Smooth muscle cell (in vitro differentiated cells): ENCODE data around the gene SERPINE2. TPM values are rescaled to one million over a fixed set of nuclear protein-coding genes. Genes with fewer than 3 reads are reported as not detected.

Experiments used
- DNase-seq: peaks from one replicate; lab custom pipeline; 2025; ENCODE audit not compliant: unreplicated experiment; lab: John Stamatoyannopoulos, UW
- H2AFZ ChIP-seq: fragments of 200-600 bp; sonication (generic); 2 replicates; pipeline ENCODE4 v1.6.0; 2016; ENCODE audit warnings: antibody characterized with exemption, low read depth, mild to moderate bottlenecking
- H3F3A ChIP-seq: fragments of 200-600 bp; sonication (generic); 2 replicates; pipeline ENCODE4 v1.6.0; 2017; ENCODE audit warnings: antibody characterized with exemption, low read depth
- H3K27ac ChIP-seq: fragments of 200-600 bp; sonication (generic); 2 replicates; pipeline ENCODE4 v1.5.1; 2016; ENCODE audit warnings: low read depth, mild to moderate bottlenecking
- H3K27me3 ChIP-seq: fragments of 200-600 bp; sonication (generic); 2 replicates; pipeline ENCODE4 v1.6.1; 2016; ENCODE audit warnings: low read depth, mild to moderate bottlenecking
- H3K36me3 ChIP-seq: fragments of 200-600 bp; sonication (generic); 2 replicates; pipeline ENCODE4 v1.5.1; 2016; ENCODE audit warnings: low read depth
- H3K4me1 ChIP-seq: fragments of 200-600 bp; sonication (generic); 2 replicates; pipeline ENCODE4 v1.5.1; 2016; ENCODE audit warnings: low read depth
- H3K4me2 ChIP-seq: fragments of 200-600 bp; sonication (generic); 2 replicates; pipeline ENCODE4 v1.6.0; 2016; ENCODE audit warnings: mild to moderate bottlenecking
- H3K4me3 ChIP-seq: fragments of 200-600 bp; sonication (generic); 2 replicates; pipeline ENCODE4 v1.5.1; 2016; ENCODE audit warnings: mild to moderate bottlenecking
- H3K79me2 ChIP-seq: fragments of 200-600 bp; sonication (generic); 2 replicates; pipeline ENCODE4 v1.6.0; 2016; ENCODE audit warnings: low read depth, mild to moderate bottlenecking
- H3K9ac ChIP-seq: fragments of 200-600 bp; sonication (generic); 2 replicates; pipeline ENCODE4 v1.6.0; 2016; ENCODE audit warnings: low read depth
- H3K9me3 ChIP-seq: fragments of 200-600 bp; sonication (generic); replicated peaks from 2 replicates; pipeline ENCODE4 v1.5.1; 2016; ENCODE audit warnings: low read depth
- H4K20me1 ChIP-seq: fragments of 200-600 bp; sonication (generic); 2 replicates; pipeline ENCODE4 v1.6.0; 2016; ENCODE audit warnings: low read depth
- WGBS: methylation state at CpG from one replicate; pipeline ENCODE4 v1.1.7; 2016; ENCODE audit warnings: low lambda C conversion rate; 5-methylcytosine and 5-hydroxymethylcytosine counted together
- polyA plus RNA-seq: library from polyadenylated mRNA; unstranded; fragments of >200 nt; fragmentation: Nextera tagmentation; extraction: Ambion mirVana; gene quantifications from 2 replicates; pipeline ENCODE4 v1.2.1, GENCODE V29; 2016
- total RNA-seq: library from RNA; depleted of rRNA; stranded (reverse); fragments of >200 nt; gene quantifications from 2 replicates; pipeline ENCODE4 v1.2.3, GENCODE V29; 2014
- TF ChIP-seq, protein P1 (sequence below): fragments of 200-600 bp; sonication (generic); IDR thresholded peaks from 2 replicates; pipeline ENCODE4 v1.5.1; 2017; ENCODE audit warnings: borderline replicate concordance, mild to moderate bottlenecking, antibody characterized with exemption; ENCODE audit not compliant: insufficient read depth, poor library complexity, severe bottlenecking

The SERPINE2 gene
- total and polyA plus RNA-seq, 2 experiments from 2014 or later = 2,183 to 3,094 TPM

DNA sequence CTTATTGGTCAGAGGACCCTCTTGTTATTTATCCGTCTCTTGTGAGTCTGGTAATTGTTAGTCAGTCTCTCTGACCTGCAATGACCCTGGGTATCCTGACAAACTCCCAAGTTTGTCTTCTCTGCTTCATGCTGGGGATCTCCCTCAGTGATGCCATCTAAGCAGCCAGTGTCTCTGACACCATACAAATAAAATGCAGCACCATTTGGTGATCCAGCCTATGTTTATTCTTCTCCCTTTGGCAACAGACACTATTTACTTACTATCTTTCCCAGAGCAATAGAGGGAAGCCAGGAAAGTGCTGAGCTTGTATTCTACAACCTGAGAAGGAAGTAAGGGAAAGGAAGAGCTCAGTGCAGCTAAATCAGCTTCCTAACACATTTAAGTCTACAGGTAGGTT lies 15.9 kb downstream of the SERPINE2 start:
- DNase-seq = no peak
- Histone ChIP-seq H3K27me3 (no peaks in the 10 kb centered on the region), H3K4me3 (no peak overlapping the region), H3K27ac (peak overlapping the region; percentile 77), H3F3A (peaks cover 27% of the 10 kb centered on the region), H3K36me3 (no peaks in the 10 kb centered on the region), H4K20me1 (peaks cover 96% of the 10 kb centered on the region), H3K4me1 (peaks cover 14% of the 10 kb centered on the region), H3K9ac (peak overlapping the region; percentile 43), H3K79me2 (peaks cover 94% of the 10 kb centered on the region), H3K4me2 (no peak overlapping the region), H3K9me3 (no peaks in the 10 kb centered on the region), H2AFZ (no peak overlapping the region)
- TF ChIP-seq, protein P1, sequence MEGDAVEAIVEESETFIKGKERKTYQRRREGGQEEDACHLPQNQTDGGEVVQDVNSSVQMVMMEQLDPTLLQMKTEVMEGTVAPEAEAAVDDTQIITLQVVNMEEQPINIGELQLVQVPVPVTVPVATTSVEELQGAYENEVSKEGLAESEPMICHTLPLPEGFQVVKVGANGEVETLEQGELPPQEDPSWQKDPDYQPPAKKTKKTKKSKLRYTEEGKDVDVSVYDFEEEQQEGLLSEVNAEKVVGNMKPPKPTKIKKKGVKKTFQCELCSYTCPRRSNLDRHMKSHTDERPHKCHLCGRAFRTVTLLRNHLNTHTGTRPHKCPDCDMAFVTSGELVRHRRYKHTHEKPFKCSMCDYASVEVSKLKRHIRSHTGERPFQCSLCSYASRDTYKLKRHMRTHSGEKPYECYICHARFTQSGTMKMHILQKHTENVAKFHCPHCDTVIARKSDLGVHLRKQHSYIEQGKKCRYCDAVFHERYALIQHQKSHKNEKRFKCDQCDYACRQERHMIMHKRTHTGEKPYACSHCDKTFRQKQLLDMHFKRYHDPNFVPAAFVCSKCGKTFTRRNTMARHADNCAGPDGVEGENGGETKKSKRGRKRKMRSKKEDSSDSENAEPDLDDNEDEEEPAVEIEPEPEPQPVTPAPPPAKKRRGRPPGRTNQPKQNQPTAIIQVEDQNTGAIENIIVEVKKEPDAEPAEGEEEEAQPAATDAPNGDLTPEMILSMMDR = no peak
- WGBS = 67% methylated on average over 1 of the region's 1 CpG

DNA sequence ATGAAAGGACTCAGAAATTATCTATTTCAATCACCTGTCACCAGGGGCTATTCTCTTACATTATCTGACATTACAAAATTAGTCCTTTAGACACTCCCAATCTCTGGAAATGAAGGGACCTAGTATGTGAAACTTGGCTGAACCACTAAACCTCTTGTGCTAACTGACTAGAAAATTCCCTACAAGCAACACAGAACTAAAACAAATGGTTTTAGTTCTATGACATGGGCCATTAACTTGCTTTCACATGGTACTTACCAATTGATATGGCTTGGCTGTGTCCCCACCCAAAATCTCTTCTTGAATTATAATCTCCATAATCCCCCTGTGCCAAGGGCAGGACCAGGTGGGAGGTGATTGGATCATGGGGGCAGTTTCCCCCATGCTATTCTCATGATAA lies 16.6 kb downstream of the SERPINE2 start:
- TF ChIP-seq, protein P1 = no peak
- peaks cover 94% of the 10 kb centered on the region for H3K79me2 ChIP-seq
- no peak for DNase-seq
- H3K9me3 ChIP-seq = no peaks in the 10 kb centered on the region
- peaks cover 27% of the 10 kb centered on the region for H3F3A ChIP-seq
- no peak overlapping the region for H3K4me3 ChIP-seq
- H2AFZ ChIP-seq = no peak overlapping the region
- H3K27ac ChIP-seq = peak overlapping the region; percentile 77
- H3K27me3 ChIP-seq = no peaks in the 10 kb centered on the region
- no peak overlapping the region for H3K9ac ChIP-seq
- no peaks in the 10 kb centered on the region for H3K36me3 ChIP-seq
- no peak overlapping the region for H3K4me2 ChIP-seq
- H3K4me1 ChIP-seq = peaks cover 14% of the 10 kb centered on the region
- H4K20me1 ChIP-seq = peaks cover 96% of the 10 kb centered on the region

DNA sequence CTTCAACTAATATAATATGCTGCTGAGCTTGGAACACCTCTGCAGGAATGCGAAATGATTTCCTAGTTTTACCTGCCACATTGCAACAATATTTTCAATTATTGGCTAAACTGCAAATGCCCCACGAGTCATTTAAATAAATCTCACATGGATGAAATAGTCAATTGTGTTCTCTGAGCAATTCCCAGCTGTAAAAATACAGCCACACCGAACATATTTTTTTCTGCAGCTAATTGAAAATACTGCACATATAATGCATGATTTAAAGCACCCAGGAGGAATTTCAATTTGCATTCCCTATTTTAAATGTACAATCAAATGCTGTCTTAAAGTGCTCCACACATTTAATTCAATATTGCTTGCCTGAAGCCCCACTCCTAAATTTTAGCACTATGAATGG lies 18.6 kb downstream of the SERPINE2 start:
- TF ChIP-seq, protein P1 = no peak
- no peaks in the 10 kb centered on the region for H3K36me3 ChIP-seq
- H3K79me2 ChIP-seq = peaks cover 94% of the 10 kb centered on the region
- H3K9me3 ChIP-seq = no peaks in the 10 kb centered on the region
- H2AFZ ChIP-seq = no peak overlapping the region
- H3K4me3 ChIP-seq = no peak overlapping the region
- H3K4me1 ChIP-seq = peaks cover 4% of the 10 kb centered on the region
- no peaks in the 10 kb centered on the region for H3K27me3 ChIP-seq
- H3K9ac ChIP-seq = no peak overlapping the region
- DNase-seq = no peak
- H3F3A ChIP-seq = peaks cover 16% of the 10 kb centered on the region
- H3K4me2 ChIP-seq = no peak overlapping the region
- peak overlapping the region; percentile 34 for H3K27ac ChIP-seq
- H4K20me1 ChIP-seq = peaks cover 96% of the 10 kb centered on the region
- WGBS = 95% methylated on average over 3 of the region's 3 CpGs

DNA sequence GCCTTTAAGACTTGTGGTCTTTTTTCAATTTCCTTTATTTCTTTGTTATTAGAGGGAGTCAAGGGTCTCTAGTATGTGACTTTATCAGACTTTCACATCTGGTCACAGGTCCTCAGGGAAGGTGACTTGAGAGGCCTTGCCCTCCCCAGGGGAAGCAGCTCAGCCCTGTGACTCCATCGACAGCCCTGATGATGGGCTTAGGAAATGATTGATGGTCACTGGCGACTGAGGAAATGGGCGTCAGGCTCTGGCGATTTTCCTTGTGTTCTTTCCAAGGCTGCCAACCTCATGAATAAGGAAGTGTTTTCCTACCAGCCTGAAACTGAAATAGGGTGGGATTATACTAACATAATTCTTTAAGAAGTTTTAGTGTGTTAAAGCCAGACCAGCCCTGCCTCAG lies 21.1 kb downstream of the SERPINE2 start:
- H3K27me3 ChIP-seq = no peaks in the 10 kb centered on the region
- no peaks in the 10 kb centered on the region for H3K36me3 ChIP-seq
- no peak overlapping the region for H2AFZ ChIP-seq
- peak overlapping the region; percentile 41 for H3K27ac ChIP-seq
- no peak overlapping the region for H3K4me3 ChIP-seq
- H3K79me2 ChIP-seq = peaks cover 95% of the 10 kb centered on the region
- H3K4me1 ChIP-seq = no peaks in the 10 kb centered on the region
- H3K9ac ChIP-seq = no peak overlapping the region
- no peak for DNase-seq
- H3K4me2 ChIP-seq = no peak overlapping the region
- TF ChIP-seq, protein P1 = no peak
- peaks cover 96% of the 10 kb centered on the region for H4K20me1 ChIP-seq
- no peaks in the 10 kb centered on the region for H3K9me3 ChIP-seq
- WGBS = 74% methylated on average over 4 of the region's 4 CpGs
- H3F3A ChIP-seq = peaks cover 8% of the 10 kb centered on the region
